CD14-positive monocyte (primary cell): Measurements from ENCODE around the gene SPTBN1. TPM values are rescaled to one million over a fixed set of nuclear protein-coding genes. Genes with fewer than 3 reads are reported as not detected.
A peak's percentile ranks its signal among the peaks of the same experiment; 100 is the strongest.

ENCODE experiments used
- DNase-seq, 3 donors: peaks; one replicate each; pipeline ENCODE4 v3.0.0-alpha.2; 2011 to 2022
- H2AFZ ChIP-seq: 2 replicates; pipeline ENCODE4 v1.6.0; 2012; ENCODE audit warnings: mild to moderate bottlenecking, low read depth, low read length, inconsistent platforms; ENCODE audit not compliant: insufficient read depth, poor library complexity, severe bottlenecking
- H3K27ac ChIP-seq, 2 donors: 1 replicate in 1 of 2; 2 replicates in 1 of 2; pipeline ENCODE4 v1.5.1; 2012 to 2013; ENCODE audit warnings: low read length in 2 of 2, control low read depth in 1 of 2, inconsistent platforms in 1 of 2, low read depth in 1 of 2, mild to moderate bottlenecking in 1 of 2
- H3K27me3 ChIP-seq, 2 donors: one replicate each; pipeline versions ENCODE4 v1.6.0 to v1.6.1; 2011 to 2013; ENCODE audit warnings: low read length in 2 of 2; ENCODE audit not compliant: control insufficient read depth in 2 of 2, insufficient read depth in 2 of 2
- H3K36me3 ChIP-seq, 2 donors: replicated peaks in 1 of 2; 1 replicate in 1 of 2; 2 replicates in 1 of 2; pipeline versions ENCODE4 v1.5.1 to v1.6.1; 2012 to 2013; ENCODE audit warnings: low read length in 2 of 2, control low read depth in 1 of 2, inconsistent platforms in 1 of 2, mild to moderate bottlenecking in 1 of 2; ENCODE audit not compliant: insufficient read depth in 2 of 2, control insufficient read depth in 1 of 2
- H3K4me1 ChIP-seq, 2 donors: 1 replicate in 1 of 2; 2 replicates in 1 of 2; pipeline versions ENCODE4 v1.5.1 to v1.6.1; 2012 to 2013; ENCODE audit warnings: low read length in 2 of 2, control low read depth in 1 of 2, inconsistent platforms in 1 of 2, mild to moderate bottlenecking in 1 of 2, moderate library complexity in 1 of 2; ENCODE audit not compliant: insufficient read depth in 2 of 2, control insufficient read depth in 1 of 2
- H3K4me2 ChIP-seq: replicated peaks from 2 replicates; pipeline ENCODE3; 2012; ENCODE audit warnings: low read length, moderate library complexity, mild to moderate bottlenecking; ENCODE audit not compliant: poor library complexity, severe bottlenecking; ENCODE audit errors: extremely low read depth
- H3K4me3 ChIP-seq, 3 experiments: fragments of 200-600 bp in 1 of 3; sonication (generic) in 1 of 3; replicated peaks in 1 of 3; 1 replicate in 2 of 3; 2 replicates in 1 of 3; pipeline ENCODE4 v1.5.1; 2011 to 2013; ENCODE audit warnings: low read length in 3 of 3, mild to moderate bottlenecking in 3 of 3, control low read depth in 2 of 3, low read depth in 2 of 3, inconsistent platforms in 1 of 3, moderate library complexity in 1 of 3
- H3K79me2 ChIP-seq: 2 replicates; pipeline ENCODE4 v1.6.0; 2012; ENCODE audit warnings: mild to moderate bottlenecking, control low read depth, inconsistent platforms, low read length, moderate library complexity; ENCODE audit not compliant: insufficient read depth
- H3K9ac ChIP-seq: 2 replicates; pipeline ENCODE4 v1.6.0; 2017; ENCODE audit warnings: low read length, mild to moderate bottlenecking; ENCODE audit not compliant: insufficient read depth, poor library complexity, severe bottlenecking
- H3K9me3 ChIP-seq, 2 donors: replicated peaks in 1 of 2; 1 replicate in 1 of 2; 2 replicates in 1 of 2; pipeline versions ENCODE4 v1.5.1 to v1.6.1; 2012 to 2013; ENCODE audit warnings: low read length in 2 of 2, control low read depth in 1 of 2; ENCODE audit not compliant: control insufficient read depth in 1 of 2, insufficient read depth in 1 of 2
- H4K20me1 ChIP-seq: 2 replicates; pipeline ENCODE4 v1.6.0; 2012; ENCODE audit warnings: mild to moderate bottlenecking, low read length, control low read depth, moderate library complexity; ENCODE audit not compliant: insufficient read depth
- H3K27ac Mint-ChIP-seq, 7 donors: one replicate each; pipeline ENCODE4 v1.8.0; 2020; ENCODE audit warnings: mild to moderate bottlenecking in 7 of 7, mixed read lengths in 7 of 7, moderate library complexity in 6 of 7, inconsistent platforms in 2 of 7
- H3K27me3 Mint-ChIP-seq, 3 donors: one replicate each; pipeline ENCODE4 v1.8.0; 2021 to 2022; ENCODE audit warnings: low read depth in 3 of 3, mild to moderate bottlenecking in 3 of 3, mixed read lengths in 3 of 3, moderate library complexity in 3 of 3, inconsistent platforms in 1 of 3
- H3K36me3 Mint-ChIP-seq, 2 donors: one replicate each; pipeline ENCODE4 v1.8.0; 2020; ENCODE audit warnings: mixed read lengths in 2 of 2, inconsistent platforms in 1 of 2, mild to moderate bottlenecking in 1 of 2
- H3K4me1 Mint-ChIP-seq: one replicate; pipeline ENCODE4 v1.8.0; 2020; ENCODE audit warnings: mild to moderate bottlenecking, mixed read lengths
- H3K4me3 Mint-ChIP-seq, 2 donors: one replicate each; pipeline ENCODE4 v1.8.0; 2020; ENCODE audit warnings: mild to moderate bottlenecking in 2 of 2, mixed read lengths in 2 of 2, moderate library complexity in 1 of 2
- H3K9me3 Mint-ChIP-seq, 7 donors: one replicate each; pipeline ENCODE4 v1.8.0; 2020 to 2022; ENCODE audit warnings: mixed read lengths in 7 of 7, mild to moderate bottlenecking in 6 of 7, moderate library complexity in 6 of 7, inconsistent platforms in 2 of 7
- CTCF ChIP-seq: fragments of 200-600 bp; IDR thresholded peaks from one replicate; pipeline ENCODE4 v1.8.0; 2022; ENCODE audit warnings: antibody characterized with exemption, mild to moderate bottlenecking
- WGBS: methylation state at CpG from one replicate; pipeline ENCODE4 v1.1.5; 2013; ENCODE audit warnings: missing lambda C conversion rate; ENCODE audit not compliant: insufficient coverage; 5-methylcytosine and 5-hydroxymethylcytosine counted together
- intact Hi-C, 2 donors: fragments of 100-400 bp; cut with micrococcal nuclease; formaldehyde crosslinking; loops; one replicate each; pipeline versions ENCODE4 v1.15.0 to v1.15.1; 2023
- polyA plus RNA-seq, 3 donors: library from polyadenylated mRNA; depleted of rRNA in 1 of 3; unstranded in 2 of 3; stranded (reverse) in 1 of 3; fragments of 300-500 nt in 2 of 3; fragments of >200 nt in 1 of 3; fragmentation: Illumina TruSeq in 2 of 3; gene quantifications; 1 replicate in 2 of 3; 2 replicates in 1 of 3; pipeline ENCODE4 v1.2.3, GENCODE V29; 2012 to 2021

Gene SPTBN1
- polyA plus RNA-seq, 3 donors = 0.79 to 2.8 (median 1.7) TPM

DNA sequence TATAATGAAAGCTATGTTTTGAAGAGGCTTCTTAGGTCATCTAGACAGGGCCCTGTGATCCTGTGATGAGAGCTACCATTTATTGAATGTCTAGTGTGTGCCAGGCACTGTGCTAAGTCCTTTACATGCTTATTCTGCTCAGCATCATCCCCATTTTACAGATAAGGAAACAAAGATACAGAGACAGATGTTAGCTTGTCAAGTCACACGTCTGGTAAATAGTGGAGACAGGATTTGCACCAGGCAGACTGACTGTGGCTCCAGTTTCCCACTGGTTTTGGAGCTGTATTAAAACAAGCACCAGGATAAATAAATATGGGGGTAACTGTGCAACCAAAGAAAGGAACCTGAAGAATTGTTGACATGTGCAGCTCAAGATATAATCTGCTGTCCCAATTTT is 248.1 kb downstream of the SPTBN1 start:
- Mint-ChIP-seq H3K27ac (no peak overlapping the region), H3K4me3 (no peak overlapping the region), H3K36me3 (peaks cover 0 to 7% of the 10 kb centered on the region in 2 donors), H3K27me3 (peaks cover 19 to 21% (median 21%) of the 10 kb centered on the region in 3 donors), H3K9me3 (peaks cover 0 to 4% (median 0%) of the 10 kb centered on the region in 7 donors), H3K4me1 (peaks cover 8% of the 10 kb centered on the region)
- no peak overlapping the region for H3K9ac ChIP-seq
- H2AFZ ChIP-seq = no peak overlapping the region
- H3K27me3 ChIP-seq = peaks cover 11 to 18% of the 10 kb centered on the region in 2 donors
- H4K20me1 ChIP-seq = no peaks in the 10 kb centered on the region
- peaks cover 10 to 11% of the 10 kb centered on the region in 2 donors for H3K4me1 ChIP-seq
- no peaks in the 10 kb centered on the region for H3K79me2 ChIP-seq
- H3K27ac ChIP-seq = no peak overlapping the region
- TF ChIP-seq CTCF = no peak
- intact Hi-C loops = no loop called here
- DNase-seq = no peak
- WGBS = no CpG with 5 or more reads among the region's 1 CpG
- no peaks in the 10 kb centered on the region for H3K9me3 ChIP-seq
- no peaks in the 10 kb centered on the region for H3K36me3 ChIP-seq
- no peak overlapping the region for H3K4me3 ChIP-seq
- H3K4me2 ChIP-seq = no peak overlapping the region

- TF ChIP-seq CTCF = peak; percentile 78
- H2AFZ ChIP-seq = no peak overlapping the region
These were observed 248.8 kb downstream of the SPTBN1 start for GRCh38 chr2:54704688-54705605.

More at GRCh38 chr2:54704688-54705605, 248.8 kb downstream of the SPTBN1 start:
- peaks cover 0 to 7% of the 10 kb centered on the region in 2 donors for H3K36me3 Mint-ChIP-seq
- Histone ChIP-seq H3K4me3 (no peak overlapping the region), H3K9me3 (no peaks in the 10 kb centered on the region), H3K79me2 (no peaks in the 10 kb centered on the region), H3K27ac (no peak overlapping the region), H4K20me1 (no peaks in the 10 kb centered on the region), H3K4me1 (peaks cover 11 to 15% of the 10 kb centered on the region in 2 donors), H3K36me3 (no peaks in the 10 kb centered on the region), H3K4me2 (no peak overlapping the region), H3K27me3 (peaks cover 11 to 25% of the 10 kb centered on the region in 2 donors), H3K9ac (no peak overlapping the region)
- no peak overlapping the region for H3K27ac Mint-ChIP-seq
- peaks cover 15% of the 10 kb centered on the region for H3K4me1 Mint-ChIP-seq
- WGBS = no CpG with 5 or more reads among the region's 3 CpGs
- DNase-seq = peak; percentile 44 to 54 (median 54)
- H3K27me3 Mint-ChIP-seq = peaks cover 26 to 28% (median 26%) of the 10 kb centered on the region in 3 donors
- intact Hi-C loops = loop anchor here (5.0 kb wide), 2 partner anchors 38 to 183 kb away; no protein-coding TSS in a partner anchor
- peaks cover 0 to 4% (median 0%) of the 10 kb centered on the region in 7 donors for H3K9me3 Mint-ChIP-seq
- H3K4me3 Mint-ChIP-seq = no peak overlapping the region
